GM18511 (cell line): ENCODE measurements around the gene CD2BP2.
A peak's percentile ranks its signal among the peaks of the same experiment; 100 is the strongest.

Experiments used
- ATAC-seq: cut with Tn5 transposase; IDR thresholded peaks from one replicate; pipeline ENCODE4 v1.9.1; 2021; ENCODE audit warnings: mild to moderate bottlenecking, moderate library complexity; ENCODE audit not compliant: unreplicated experiment

The CD2BP2 gene

GRCh38 chr16:30365200-30365599 is 10.1 kb upstream of the CD2BP2 start:
- no peak for ATAC-seq

- ATAC-seq, result no peak
Observed at GRCh38 chr16:30361180-30361579, 6.1 kb upstream of the CD2BP2 start.

GRCh38 chr16:30359871-30360170 is 4.7 kb upstream of the CD2BP2 start:
- ATAC-seq, result no peak

- ATAC-seq, result no peak
Observed at GRCh38 chr16:30358990-30359870, 4.1 kb upstream of the CD2BP2 start.

- ATAC-seq, result no peak
Observed at GRCh38 chr16:30358577-30358936, 3.4 kb upstream of the CD2BP2 start.

- no peak for ATAC-seq
Observed at GRCh38 chr16:30357715-30358576, 2.8 kb upstream of the CD2BP2 start.

GRCh38 chr16:30357085-30357714 is 2.1 kb upstream of the CD2BP2 start:
- ATAC-seq, result no peak

GRCh38 chr16:30356401-30357084 is 1.4 kb upstream of the CD2BP2 start:
- no peak for ATAC-seq

GRCh38 chr16:30355954-30356308 is 823 bp upstream of the CD2BP2 start:
- ATAC-seq, result no peak

- ATAC-seq, result peak; percentile 14
Observed at GRCh38 chr16:30354423-30355143, 525 bp downstream of the CD2BP2 start.

- ATAC-seq, result no peak
Observed at GRCh38 chr16:30353438-30354129, 1.5 kb downstream of the CD2BP2 start.

- ATAC-seq, result no peak
Observed at GRCh38 chr16:30352488-30353401, 2.4 kb downstream of the CD2BP2 start.

GRCh38 chr16:30351586-30352419 is 3.3 kb downstream of the CD2BP2 start:
- ATAC-seq, result no peak

GRCh38 chr16:30351001-30351441 is 4.1 kb downstream of the CD2BP2 start:
- no peak for ATAC-seq

GRCh38 chr16:30350134-30350871 is 4.8 kb downstream of the CD2BP2 start:
- peak; percentile 59 for ATAC-seq

- peak; percentile 54 for ATAC-seq
Observed at GRCh38 chr16:30349675-30350074, 5.4 kb downstream of the CD2BP2 start.

- no peak for ATAC-seq
Observed at GRCh38 chr16:30348929-30349328, 6.2 kb downstream of the CD2BP2 start.
